WI38 (cell line): Measurements from ENCODE around the gene DRICH1.
"Not testable (repeated sequence)": the region's sequence is repeated elsewhere in the genome, so short reads cannot be mapped to it uniquely, and the experiment has no call there.

ENCODE experiments used
- H3K4me3 ChIP-seq: 2 replicates; pipeline ENCODE4 v1.5.1; 2011; ENCODE audit warnings: low read depth, mild to moderate bottlenecking, control low read depth, low read length
- TF ChIP-seq, protein P1 (sequence below): IDR thresholded peaks from 2 replicates; pipeline ENCODE4 v1.5.1; 2012; ENCODE audit warnings: low read depth, mild to moderate bottlenecking, control low read depth, low read length

Gene DRICH1

GRCh38 chr22:23652711-23653110, 20.6 kb upstream of the DRICH1 start:
- no peak overlapping the region for H3K4me3 ChIP-seq
- TF ChIP-seq, protein P1, sequence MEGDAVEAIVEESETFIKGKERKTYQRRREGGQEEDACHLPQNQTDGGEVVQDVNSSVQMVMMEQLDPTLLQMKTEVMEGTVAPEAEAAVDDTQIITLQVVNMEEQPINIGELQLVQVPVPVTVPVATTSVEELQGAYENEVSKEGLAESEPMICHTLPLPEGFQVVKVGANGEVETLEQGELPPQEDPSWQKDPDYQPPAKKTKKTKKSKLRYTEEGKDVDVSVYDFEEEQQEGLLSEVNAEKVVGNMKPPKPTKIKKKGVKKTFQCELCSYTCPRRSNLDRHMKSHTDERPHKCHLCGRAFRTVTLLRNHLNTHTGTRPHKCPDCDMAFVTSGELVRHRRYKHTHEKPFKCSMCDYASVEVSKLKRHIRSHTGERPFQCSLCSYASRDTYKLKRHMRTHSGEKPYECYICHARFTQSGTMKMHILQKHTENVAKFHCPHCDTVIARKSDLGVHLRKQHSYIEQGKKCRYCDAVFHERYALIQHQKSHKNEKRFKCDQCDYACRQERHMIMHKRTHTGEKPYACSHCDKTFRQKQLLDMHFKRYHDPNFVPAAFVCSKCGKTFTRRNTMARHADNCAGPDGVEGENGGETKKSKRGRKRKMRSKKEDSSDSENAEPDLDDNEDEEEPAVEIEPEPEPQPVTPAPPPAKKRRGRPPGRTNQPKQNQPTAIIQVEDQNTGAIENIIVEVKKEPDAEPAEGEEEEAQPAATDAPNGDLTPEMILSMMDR: no peak

GRCh38 chr22:23652286-23652685, 20.2 kb upstream of the DRICH1 start:
- no peak overlapping the region for H3K4me3 ChIP-seq
- TF ChIP-seq, protein P1: no peak

DNA sequence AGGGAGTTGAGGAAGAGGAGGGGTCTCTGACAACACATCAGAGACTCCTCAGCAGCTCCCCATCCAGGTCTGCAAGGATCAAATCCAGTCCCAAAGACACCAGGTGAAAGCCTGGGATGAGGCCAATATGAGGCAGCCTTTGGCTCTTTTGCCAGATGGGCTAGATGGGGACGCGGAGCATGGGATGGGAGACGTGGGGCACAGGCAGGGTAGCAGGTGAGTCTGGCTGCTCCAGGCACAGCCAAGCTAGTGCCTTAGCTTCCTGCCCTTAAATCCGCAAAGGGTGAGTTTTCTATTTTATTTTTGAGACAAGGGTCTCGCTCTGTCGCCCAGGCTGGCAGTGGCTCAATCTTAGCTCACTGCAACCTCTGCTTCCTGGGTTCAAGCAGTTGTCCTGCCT, 19.6 kb upstream of the DRICH1 start:
- no peak overlapping the region for H3K4me3 ChIP-seq
- TF ChIP-seq, protein P1: no peak

DNA sequence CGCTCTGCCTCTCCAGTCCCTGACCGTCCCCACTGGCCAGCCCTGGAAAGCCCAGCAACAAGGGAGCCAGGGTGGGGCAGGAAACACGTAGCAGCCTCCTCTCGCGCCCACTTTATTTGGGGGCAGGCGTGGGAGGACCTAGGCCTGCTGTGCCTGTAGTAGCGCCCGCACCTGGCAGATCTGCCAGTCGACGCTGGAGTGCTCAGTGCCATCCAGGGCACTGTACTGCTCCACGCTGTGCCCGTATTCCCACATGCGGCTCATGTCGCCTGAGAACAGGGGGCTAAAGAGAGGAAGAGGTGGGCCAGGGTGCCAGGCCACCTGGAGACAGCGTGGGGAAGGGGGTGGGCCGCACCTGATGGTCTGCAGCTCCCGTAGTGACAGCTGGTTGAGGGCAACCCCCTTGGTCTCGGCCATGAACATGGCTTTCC, 17.0 kb upstream of the DRICH1 start:
- no peak overlapping the region for H3K4me3 ChIP-seq
- TF ChIP-seq, protein P1: no peak

DNA sequence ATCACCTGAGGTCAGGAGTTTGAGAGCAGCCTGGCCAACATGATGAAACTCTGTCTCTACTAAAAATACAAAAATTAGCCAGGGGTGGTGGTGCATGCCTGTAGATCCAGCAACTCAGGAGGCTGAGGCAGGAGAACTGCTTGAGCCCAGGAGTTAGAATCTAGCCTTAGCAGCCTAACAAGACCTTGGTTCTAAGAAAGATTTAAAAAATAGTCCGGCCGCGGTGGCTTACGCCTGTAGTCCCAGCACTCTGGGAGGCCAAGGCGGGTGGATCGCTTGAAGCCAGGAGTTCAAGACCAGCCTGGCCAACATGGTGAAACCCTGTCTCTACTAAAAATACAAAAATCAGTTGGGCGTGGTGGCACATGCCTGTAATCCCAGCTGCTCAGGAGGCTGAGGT, 14.4 kb upstream of the DRICH1 start:
- H3K4me3 ChIP-seq: not testable (repeated sequence)

GRCh38 chr22:23640206-23640605, 8.1 kb upstream of the DRICH1 start:
- H3K4me3 ChIP-seq: not testable (repeated sequence)

DNA sequence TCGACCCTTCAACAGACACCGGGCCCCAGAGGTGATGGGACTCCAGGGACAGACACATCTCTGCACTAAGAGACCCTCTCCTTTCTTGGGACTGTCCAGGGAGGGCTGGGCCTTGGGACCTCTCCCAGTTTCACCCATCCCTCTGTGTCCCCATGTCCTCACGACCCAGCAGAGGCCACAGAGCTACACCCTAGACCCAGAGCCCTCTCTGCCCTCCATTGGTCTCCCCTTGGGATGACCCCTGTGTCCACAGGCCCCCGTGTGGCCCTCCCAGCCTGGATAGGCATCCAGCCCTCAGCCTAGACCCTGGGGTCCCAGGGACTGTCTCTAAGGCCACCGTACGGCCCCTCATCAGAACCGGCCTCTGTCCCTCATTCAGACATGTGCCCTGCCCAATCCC, 7.5 kb upstream of the DRICH1 start:
- H3K4me3 ChIP-seq: no peak overlapping the region
- TF ChIP-seq, protein P1: no peak

DNA sequence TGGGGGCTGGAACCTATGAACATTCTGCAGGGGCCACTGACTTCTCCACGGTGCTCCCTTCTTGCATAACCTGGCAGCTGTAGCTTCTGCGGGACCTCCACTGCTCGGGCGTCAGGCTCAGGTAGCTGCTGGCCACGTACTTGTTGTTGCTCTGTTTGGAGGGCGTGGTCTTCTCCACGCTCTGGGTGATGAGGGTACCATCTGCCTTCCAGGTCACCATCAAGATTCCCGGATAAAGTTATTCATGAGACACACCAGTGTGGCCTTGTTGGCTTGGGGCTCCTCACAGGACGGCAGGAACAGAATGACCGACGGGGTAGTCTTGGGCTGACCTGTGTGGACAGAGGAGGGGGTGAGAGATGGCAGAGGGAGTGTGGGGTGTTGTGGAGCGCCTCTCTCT, 6.5 kb upstream of the DRICH1 start:
- TF ChIP-seq, protein P1: no peak

GRCh38 chr22:23635291-23635690, 3.2 kb upstream of the DRICH1 start:
- not testable (repeated sequence) for H3K4me3 ChIP-seq

More for the DNA sequence above, 6.5 kb upstream of the DRICH1 start:
- no peak overlapping the region for H3K4me3 ChIP-seq

DNA sequence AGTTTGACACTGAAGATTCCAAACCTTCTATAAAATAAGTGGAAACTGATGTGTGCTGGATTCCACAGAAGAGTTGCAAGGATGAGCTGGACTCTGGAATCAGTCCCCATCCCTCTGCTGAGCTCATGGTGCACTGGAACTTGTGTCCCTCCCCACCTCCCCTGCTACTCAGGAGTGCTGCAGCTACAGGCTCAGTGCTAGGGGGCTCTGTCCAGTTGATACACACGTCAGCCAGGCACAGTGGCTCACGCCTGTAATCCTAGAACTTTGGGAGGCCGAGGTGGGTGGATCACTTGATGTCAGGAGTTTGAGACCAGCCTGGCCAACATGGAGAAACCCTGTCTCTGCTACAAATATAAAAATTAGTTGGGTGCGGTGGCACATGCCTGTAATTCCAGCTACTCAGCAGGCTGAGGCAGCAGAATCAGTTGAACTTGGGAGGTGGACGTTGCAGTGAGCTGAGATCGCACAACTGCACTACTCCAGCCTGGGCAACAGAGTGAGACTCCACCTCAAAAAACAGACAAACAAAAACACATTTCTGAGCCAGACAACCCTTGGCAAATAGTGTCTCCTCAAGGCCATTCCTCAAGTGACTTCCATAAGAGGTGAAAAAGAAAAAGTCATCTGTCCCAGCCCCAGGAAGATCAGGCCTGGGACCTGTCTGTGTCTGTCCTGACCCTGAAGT, 3.9 kb downstream of the DRICH1 start:
- H3K4me3 ChIP-seq: not testable (repeated sequence)
